Measurements from ENCODE around the gene FOXP1.
"Not testable (repeated sequence)": the region's sequence is repeated elsewhere in the genome, so short reads cannot be mapped to it uniquely, and the experiment has no call there.

The FOXP1 gene

GRCh38 chr3:71025516-71025915 lies 558.0 kb downstream of the FOXP1 start:
- DNase-seq = no peak
- no peak for TF ChIP-seq CTCF (IDR thresholded peaks at IDR 0.05; ENCODE audit: low read depth, low read length)
- Histone ChIP-seq H3K4me3 (ENCODE audit: low read depth, low read length) (no peak overlapping the region), H3K27ac (no peak overlapping the region), H3K9me3 (ENCODE audit: severe bottlenecking) (no peaks in the 10 kb centered on the region), H3K36me3 (no peaks in the 10 kb centered on the region), H3K27me3 (ENCODE audit: insufficient read depth, low read depth, severe bottlenecking) (no peaks in the 10 kb centered on the region)

GRCh38 chr3:71025010-71025409 lies 558.5 kb downstream of the FOXP1 start:
- no peaks in the 10 kb centered on the region for H3K9me3 ChIP-seq (ENCODE audit: severe bottlenecking)
- H3K27ac ChIP-seq = no peak overlapping the region

GRCh38 chr3:71022551-71023335 lies 560.8 kb downstream of the FOXP1 start:
- Histone ChIP-seq H3K4me3 (ENCODE audit: low read depth, low read length) (no peak overlapping the region), H3K27me3 (ENCODE audit: insufficient read depth, low read depth, severe bottlenecking) (no peaks in the 10 kb centered on the region), H3K9me3 (ENCODE audit: severe bottlenecking) (no peaks in the 10 kb centered on the region), H3K27ac (no peak overlapping the region), H3K36me3 (no peaks in the 10 kb centered on the region)
- peak; percentile 35 for DNase-seq
- peak; percentile 44; the same call in 1 of the 2 replicates for TF ChIP-seq CTCF (IDR thresholded peaks at IDR 0.05; ENCODE audit: low read depth, low read length)

More at GRCh38 chr3:71025010-71025409, 558.5 kb downstream of the FOXP1 start:
- Histone ChIP-seq H3K36me3 (no peaks in the 10 kb centered on the region), H3K4me3 (ENCODE audit: low read depth, low read length) (no peak overlapping the region), H3K27me3 (ENCODE audit: insufficient read depth, low read depth, severe bottlenecking) (no peaks in the 10 kb centered on the region)
- no peak for TF ChIP-seq CTCF (IDR thresholded peaks at IDR 0.05; ENCODE audit: low read depth, low read length)
- no peak for DNase-seq

GRCh38 chr3:71018799-71019198 lies 564.7 kb downstream of the FOXP1 start:
- no peak overlapping the region for H3K27ac ChIP-seq
- H3K9me3 ChIP-seq (ENCODE audit: severe bottlenecking) = no peaks in the 10 kb centered on the region
- H3K4me3 ChIP-seq (ENCODE audit: low read depth, low read length) = no peak overlapping the region
- H3K27me3 ChIP-seq (ENCODE audit: insufficient read depth, low read depth, severe bottlenecking) = no peaks in the 10 kb centered on the region
- H3K36me3 ChIP-seq = no peaks in the 10 kb centered on the region
- DNase-seq = no peak
- no peak for TF ChIP-seq CTCF (IDR thresholded peaks at IDR 0.05; ENCODE audit: low read depth, low read length)

GRCh38 chr3:71016178-71016845 lies 567.2 kb downstream of the FOXP1 start:
- H3K27ac ChIP-seq = no peak overlapping the region
- H3K36me3 ChIP-seq = no peaks in the 10 kb centered on the region
- H3K9me3 ChIP-seq (ENCODE audit: severe bottlenecking) = no peaks in the 10 kb centered on the region
- no peaks in the 10 kb centered on the region for H3K27me3 ChIP-seq (ENCODE audit: insufficient read depth, low read depth, severe bottlenecking)
- H3K4me3 ChIP-seq (ENCODE audit: low read depth, low read length) = no peak overlapping the region
- no peak for DNase-seq
- TF ChIP-seq CTCF (IDR thresholded peaks at IDR 0.05; ENCODE audit: low read depth, low read length) = no peak

- not testable (repeated sequence) for H3K27me3 ChIP-seq (ENCODE audit: insufficient read depth, low read depth, severe bottlenecking); H3K36me3 ChIP-seq; H3K4me3 ChIP-seq (ENCODE audit: low read depth, low read length); DNase-seq; H3K9me3 ChIP-seq (ENCODE audit: severe bottlenecking); H3K27ac ChIP-seq
Measured at GRCh38 chr3:71014616-71015015, 568.9 kb downstream of the FOXP1 start.

All from WERI-Rb-1 (cell line).